GM18507 (cell line): ENCODE measurements around the gene MRPS16.

ENCODE experiments used
- DNase-seq: peaks from one replicate; pipeline ENCODE4 v3.0.0; 2011; ENCODE audit warnings: low read depth; ENCODE audit not compliant: insufficient read length; ENCODE audit errors: extremely low spot score
- FAIRE-seq: peaks from 2 replicates; lab custom pipeline; 2011; peaks lifted over from hg19 to GRCh38; lab: Jason Lieb, UNC

Gene MRPS16

DNA sequence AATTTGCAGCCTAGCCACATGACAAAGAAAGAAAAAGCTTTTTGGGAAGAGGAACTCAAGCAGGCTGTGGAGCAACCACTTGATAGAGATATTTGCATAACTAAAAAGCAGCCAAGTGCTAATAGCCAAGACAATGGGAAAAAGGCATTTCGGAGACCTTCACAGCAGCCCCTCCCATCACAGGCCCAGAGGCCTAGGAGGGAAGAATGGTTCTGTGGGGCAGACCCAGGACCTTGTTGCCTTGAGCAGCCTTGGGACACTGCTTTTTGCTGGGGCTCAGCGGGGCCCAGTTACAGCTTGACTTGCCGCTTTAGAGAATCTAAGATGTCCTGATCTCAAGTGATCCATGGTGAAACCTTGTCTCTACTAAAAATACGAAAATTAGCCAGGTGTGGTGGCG lies 46.1 kb downstream of the MRPS16 start:
- FAIRE-seq (no peak), DNase-seq (no peak)

- FAIRE-seq: no peak
- DNase-seq: no peak
Observed at GRCh38 chr10:73205890-73206289, 46.6 kb downstream of the MRPS16 start.

DNA sequence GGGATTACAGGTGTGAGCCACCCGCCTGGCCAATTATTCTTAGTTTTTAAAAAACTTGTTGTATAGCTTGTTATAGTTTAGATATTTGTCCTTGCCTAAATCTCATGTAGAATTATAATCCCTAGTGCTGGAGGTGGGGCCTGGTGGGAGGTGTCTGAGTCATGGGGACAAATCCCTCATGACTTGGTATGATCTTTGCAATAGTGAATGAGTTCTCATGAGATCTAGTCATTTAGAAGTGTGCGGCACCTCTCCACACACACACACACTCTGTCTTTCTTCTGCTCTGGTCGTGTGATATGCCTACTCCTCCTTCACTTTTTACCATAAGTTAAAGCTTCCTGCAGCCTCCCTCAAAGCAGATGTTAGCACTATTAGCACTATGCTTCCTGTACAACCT lies 47.4 kb downstream of the MRPS16 start:
- FAIRE-seq (no peak), DNase-seq (no peak)
